ENCODE data around the gene CHD3.

GRCh38 chr17:7875804-7876370 is 12.7 kb upstream of the CHD3 start:
- TF ChIP-seq CTCF (IDR thresholded peaks at IDR 0.05) (no peak), EZH2 (IDR thresholded peaks at IDR 0.05; ENCODE audit: borderline replicate concordance, insufficient read depth, low read depth, low read length, poor library complexity, severe bottlenecking) (no peak)

Measured in B cell (primary cell).